IMR-90 (cell line): ENCODE measurements around the gene DGKD. TPM values are rescaled to one million over a fixed set of nuclear protein-coding genes. Genes with fewer than 3 reads are reported as not detected.

ENCODE experiments used
- ATAC-seq: fragments of 200-7000 bp; cut with Tn5 transposase; 2 replicates; pipeline ENCODE4 v1.9.1; 2020; ENCODE audit warnings: low read depth, mild to moderate bottlenecking, moderate library complexity
- BruUV-seq: library from RNA; stranded (reverse); fragments of 400-500 nt; replicated peaks from 2 replicates; lab custom pipeline; 2021; lab: Mats Ljungman, UMichigan
- CTCF ChIA-PET: fragments of 300-600 bp; formaldehyde crosslinking; extraction: SDS; loops from one replicate; lab custom pipeline; 2021; ENCODE audit warnings: antibody characterized with exemption; lab: Yijun Ruan, JAX
- POLR2A ChIA-PET: fragments of 300-600 bp; sonication (Branson Sonifier 250); formaldehyde crosslinking; loops from one replicate; lab custom pipeline; 2022; ENCODE audit warnings: antibody characterized with exemption; ENCODE audit not compliant: unreplicated experiment; lab: Charles Lee
- DNase-seq: peaks from one replicate; pipeline ENCODE4 v3.0.0; 2013
- H2AFZ ChIP-seq: replicated peaks from 2 replicates; pipeline ENCODE3; 2013; ENCODE audit warnings: low read length, mild to moderate bottlenecking; ENCODE audit not compliant: poor library complexity
- H2AK5ac ChIP-seq: 2 replicates; pipeline ENCODE4 v1.6.1; 2013; ENCODE audit warnings: low read depth, low read length, inconsistent platforms
- H2AK9ac ChIP-seq: replicated peaks from 2 replicates; pipeline ENCODE3; 2013; ENCODE audit warnings: mild to moderate bottlenecking, low read depth, low read length, moderate library complexity; ENCODE audit not compliant: poor library complexity
- H2BK120ac ChIP-seq: 2 replicates; pipeline ENCODE4 v1.6.1; 2013; ENCODE audit warnings: low read depth, low read length, inconsistent platforms
- H2BK15ac ChIP-seq: 3 replicates; pipeline ENCODE4 v1.6.1; 2013; ENCODE audit warnings: low read depth, low read length, inconsistent platforms
- H2BK20ac ChIP-seq: 2 replicates; pipeline ENCODE4 v1.6.1; 2013; ENCODE audit warnings: low read depth, mild to moderate bottlenecking, inconsistent platforms, low read length, moderate library complexity
- H2BK5ac ChIP-seq: 2 replicates; pipeline ENCODE4 v1.6.1; 2013; ENCODE audit warnings: mild to moderate bottlenecking, low read depth, low read length, inconsistent platforms; ENCODE audit not compliant: poor library complexity, severe bottlenecking
- H3K14ac ChIP-seq: replicated peaks from 2 replicates; pipeline ENCODE4 v1.6.1; 2013; ENCODE audit warnings: low read depth, low read length, inconsistent platforms
- H3K18ac ChIP-seq: 2 replicates; pipeline ENCODE4 v1.6.1; 2013; ENCODE audit warnings: low read depth, low read length, control low read depth
- H3K23ac ChIP-seq: 2 replicates; pipeline ENCODE4 v1.6.1; 2013; ENCODE audit warnings: low read depth, low read length, inconsistent platforms
- H3K27ac ChIP-seq: 2 replicates; pipeline ENCODE4 v1.5.1; 2013; ENCODE audit warnings: mild to moderate bottlenecking, control low read depth, low read length; ENCODE audit not compliant: insufficient read depth
- H3K27me3 ChIP-seq: 2 replicates; pipeline ENCODE4 v1.6.1; 2013; ENCODE audit warnings: low read length; ENCODE audit not compliant: control insufficient read depth, insufficient read depth
- H3K36me3 ChIP-seq: 2 replicates; pipeline ENCODE4 v1.6.1; 2013; ENCODE audit warnings: low read length, mixed read lengths; ENCODE audit not compliant: control insufficient read depth, insufficient read depth
- H3K4ac ChIP-seq: 2 replicates; pipeline ENCODE4 v1.6.1; 2013; ENCODE audit warnings: low read depth, low read length, inconsistent platforms
- H3K4me1 ChIP-seq: 2 replicates; pipeline ENCODE4 v1.6.1; 2013; ENCODE audit warnings: low read length, mixed read lengths; ENCODE audit not compliant: control insufficient read depth, insufficient read depth
- H3K4me2 ChIP-seq: 2 replicates; pipeline ENCODE4 v1.6.1; 2013; ENCODE audit warnings: low read depth, mild to moderate bottlenecking, control low read depth, low read length, moderate library complexity
- H3K4me3 ChIP-seq: 2 replicates; pipeline ENCODE4 v1.5.1; 2013; ENCODE audit warnings: low read depth, mild to moderate bottlenecking, control low read depth, low read length, moderate library complexity; ENCODE audit not compliant: insufficient read depth
- H3K56ac ChIP-seq: 2 replicates; pipeline ENCODE4 v1.6.1; 2013; ENCODE audit warnings: low read length, inconsistent platforms; ENCODE audit not compliant: insufficient read depth; ENCODE audit errors: extremely low read depth
- H3K79me1 ChIP-seq, 2 experiments: 2 replicates each; pipeline ENCODE4 v1.6.1; 2013; ENCODE audit warnings: low read length in 2 of 2, inconsistent platforms in 1 of 2, low read depth in 1 of 2
- H3K9ac ChIP-seq: 2 replicates; pipeline ENCODE4 v1.6.1; 2013; ENCODE audit warnings: low read depth, low read length, control low read depth
- H3K9me1 ChIP-seq: 2 replicates; pipeline ENCODE4 v1.6.1; 2013; ENCODE audit warnings: low read length, inconsistent platforms; ENCODE audit not compliant: insufficient read depth
- H3K9me3 ChIP-seq: 2 replicates; pipeline ENCODE4 v1.6.1; 2013; ENCODE audit warnings: low read length; ENCODE audit not compliant: control insufficient read depth, insufficient read depth
- H4K20me1 ChIP-seq: 2 replicates; pipeline ENCODE4 v1.6.1; 2013; ENCODE audit warnings: low read length, inconsistent platforms; ENCODE audit not compliant: insufficient read depth
- H4K5ac ChIP-seq: 2 replicates; pipeline ENCODE4 v1.6.1; 2013; ENCODE audit warnings: mild to moderate bottlenecking, low read depth, low read length, control low read depth
- H4K8ac ChIP-seq, 2 experiments: 2 replicates each; pipeline ENCODE4 v1.6.1; 2013; ENCODE audit warnings: low read depth in 2 of 2, low read length in 2 of 2, control low read depth in 1 of 2, inconsistent platforms in 1 of 2
- H4K91ac ChIP-seq: 2 replicates; pipeline ENCODE4 v1.6.1; 2013; ENCODE audit warnings: low read depth, low read length, inconsistent platforms; ENCODE audit not compliant: insufficient read depth
- BHLHE40 ChIP-seq: fragments of 150-350 bp; IDR thresholded peaks from 2 replicates; pipeline ENCODE4 v1.6.1; 2016; ENCODE audit warnings: mild to moderate bottlenecking, low read depth, low read length
- CEBPB ChIP-seq: IDR thresholded peaks from 2 replicates; pipeline ENCODE4 v1.6.1; 2012; ENCODE audit warnings: low read depth, low read length, improper control_type of control experiment
- FOS ChIP-seq: fragments of 150-350 bp; IDR thresholded peaks from 2 replicates; pipeline ENCODE4 v1.6.1; 2016; ENCODE audit warnings: low read depth, low read length
- MAFK ChIP-seq: IDR thresholded peaks from 2 replicates; pipeline ENCODE4 v1.6.1; 2012; ENCODE audit warnings: low read depth, low read length, improper control_type of control experiment
- MAZ ChIP-seq: IDR thresholded peaks from 2 replicates; pipeline ENCODE4 v1.6.1; 2012; ENCODE audit warnings: low read depth, mild to moderate bottlenecking, low read length, improper control_type of control experiment, moderate library complexity, borderline replicate concordance
- MXI1 ChIP-seq: IDR thresholded peaks from 2 replicates; pipeline ENCODE4 v1.6.1; 2012; ENCODE audit warnings: low read depth, mild to moderate bottlenecking, low read length, moderate library complexity, borderline replicate concordance
- NFE2L2 ChIP-seq: fragments of 150-350 bp; IDR thresholded peaks from 2 replicates; pipeline ENCODE4 v1.6.1; 2016; ENCODE audit warnings: low read depth, mild to moderate bottlenecking, low read length
- POLR2A ChIP-seq: IDR thresholded peaks from 2 replicates; pipeline ENCODE4 v1.6.1; 2012; ENCODE audit warnings: mild to moderate bottlenecking, low read depth, low read length
- RAD21 ChIP-seq: IDR thresholded peaks from 2 replicates; pipeline ENCODE4 v1.6.1; 2012; ENCODE audit warnings: low read length, improper control_type of control experiment
- RFX5 ChIP-seq: IDR thresholded peaks from 2 replicates; pipeline ENCODE4 v1.8.0; 2012; ENCODE audit warnings: low read depth, mild to moderate bottlenecking, low read length, moderate library complexity
- SMC3 ChIP-seq: fragments of 150-350 bp; IDR thresholded peaks from 2 replicates; pipeline ENCODE4 v1.6.1; 2016; ENCODE audit warnings: low read depth, mild to moderate bottlenecking, antibody characterized with exemption, low read length, moderate library complexity
- WGBS, 2 experiments: methylation state at CpG; one replicate each; pipeline versions ENCODE4 v1.1.5 to v1.1.7; 2013; ENCODE audit warnings: missing lambda C conversion rate in 2 of 2; ENCODE audit not compliant: insufficient read length in 1 of 2; ENCODE audit errors: extremely low coverage in 2 of 2; 5-methylcytosine and 5-hydroxymethylcytosine counted together
- dilution Hi-C: fragments of 300-500 bp; cut with HindIII; formaldehyde crosslinking; loops from one replicate; pipeline ENCODE4 v1.14.3; 2018; ENCODE audit warnings: low sequenced_read_pairs; ENCODE audit not compliant: unreplicated experiment
- in situ Hi-C: fragments of 300-500 bp; cut with MboI; formaldehyde crosslinking; loops from 3 replicates; pipeline ENCODE4 v1.14.3; 2019; ENCODE audit warnings: low sequenced_read_pairs, inconsistent platforms, mixed read lengths
- intact Hi-C: fragments of 100-400 bp; cut with micrococcal nuclease; formaldehyde crosslinking; loops from 2 replicates; pipeline ENCODE4 v1.10.0; 2022
- polyA plus RNA-seq, 3 experiments: library from polyadenylated mRNA; depleted of rRNA; stranded (reverse); fragments of >200 nt; gene quantifications; 2 replicates each; pipeline ENCODE4 v1.2.3, GENCODE V29; 2012; ENCODE audit warnings: low replicate concordance in 1 of 3
- total RNA-seq: library from RNA; depleted of rRNA; stranded (reverse); fragments of >200 nt; gene quantifications from 2 replicates; pipeline ENCODE4 v1.2.3, GENCODE V29; 2012
- TF ChIP-seq, protein P1 (sequence below): fragments of 150-350 bp; IDR thresholded peaks from 2 replicates; pipeline ENCODE4 v1.6.1; 2017; ENCODE audit warnings: mild to moderate bottlenecking, antibody characterized with exemption, low read length, low read depth
- TF ChIP-seq, protein P2 (sequence below): conservative IDR thresholded peaks from 2 replicates; pipeline ENCODE4 v1.5.1; 2012; ENCODE audit warnings: mild to moderate bottlenecking, low read depth, low read length, improper control_type of control experiment

The DGKD gene
- total and polyA plus RNA-seq, 2 of the 4 experiments (the other 2 are of a cell fraction): 6.5 to 10.1 TPM

DNA sequence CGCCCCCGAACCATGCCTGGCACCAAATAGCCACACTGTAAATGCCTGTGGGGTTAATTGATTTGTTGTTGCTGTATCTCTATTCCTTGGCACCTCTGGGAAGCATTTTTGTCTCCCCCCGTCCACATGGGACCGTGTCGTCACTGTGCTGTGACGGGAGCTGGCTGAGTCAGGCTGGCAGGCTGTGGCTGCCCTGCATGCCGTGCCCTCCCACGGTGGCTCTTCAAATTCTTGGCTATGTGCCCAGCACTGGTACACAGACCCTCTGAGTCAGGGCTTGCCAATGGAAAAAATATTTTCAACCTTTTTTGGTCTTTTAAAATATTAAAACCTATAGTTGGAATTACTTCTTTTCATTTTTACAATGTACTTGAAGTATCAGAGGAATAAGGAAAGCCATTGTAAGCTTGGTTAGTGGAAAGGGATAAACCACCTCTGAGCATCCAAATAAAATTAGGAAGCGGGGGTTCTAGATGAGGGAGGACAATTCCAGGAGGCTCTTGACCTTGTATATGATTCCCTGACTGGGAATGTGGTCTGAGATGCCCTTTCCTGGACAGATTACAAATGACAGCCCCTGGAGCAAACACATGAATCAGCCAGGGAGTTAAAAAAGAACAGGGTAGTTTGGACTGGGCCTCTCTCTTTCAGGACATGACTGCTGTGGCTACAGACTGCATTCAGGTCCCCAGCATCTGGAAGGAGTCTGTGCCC lies 59.4 kb downstream of the DGKD start (continued):
- TF ChIP-seq RAD21 (no peak), CEBPB (no peak)

DNA sequence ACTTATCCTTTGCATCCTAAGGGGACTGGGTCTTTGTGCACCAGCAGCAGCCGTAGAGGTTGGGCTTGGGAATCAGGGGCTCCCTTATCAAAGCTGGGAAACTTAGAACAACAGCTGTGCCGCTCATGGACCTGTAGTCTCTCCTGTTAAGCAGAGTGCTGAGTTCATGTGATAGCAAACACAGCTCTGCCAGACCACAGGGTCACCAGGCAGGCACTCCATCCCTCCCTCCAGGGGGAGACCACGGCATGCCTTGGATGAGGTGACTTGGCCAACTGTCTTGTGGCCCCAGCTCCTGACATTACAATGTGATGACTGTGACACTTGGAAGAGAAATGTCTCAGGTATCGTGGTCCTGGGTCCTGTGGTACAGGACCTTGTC lies 60.0 kb downstream of the DGKD start:
- Histone ChIP-seq H3K56ac (no peak overlapping the region), H4K91ac (peak overlapping the region; percentile 53), H4K8ac (peak overlapping the region in 1 of 2 experiments; percentile 64; a peak in 2 of 4 replicates), H3K27ac (peak overlapping the region; percentile 29; the same call in 1 of the 2 replicates), H3K36me3 (no peaks in the 10 kb centered on the region), H3K79me1 (peaks cover 2 to 50% of the 10 kb centered on the region in 2 experiments; a peak in 3 of 4 replicates), H3K9me1 (peaks cover 17% of the 10 kb centered on the region), H3K4me1 (peaks cover 19% of the 10 kb centered on the region), H3K14ac (peak overlapping the region; percentile 74), H3K4me3 (no peak overlapping the region), H2BK120ac (peak overlapping the region; percentile 55), H2AK9ac (peak overlapping the region; percentile 71), H3K27me3 (no peaks in the 10 kb centered on the region), H3K23ac (peak overlapping the region; percentile 29), H4K20me1 (no peaks in the 10 kb centered on the region), H3K18ac (peak overlapping the region; percentile 6; the same call in 1 of the 2 replicates), H3K4ac (peak overlapping the region; percentile 88), H4K5ac (no peak overlapping the region; the same call in 1 of the 2 replicates), H3K9me3 (peaks cover 2% of the 10 kb centered on the region; the same call in 1 of the 2 replicates), H2BK20ac (peak overlapping the region; percentile 45), H2BK5ac (peak overlapping the region; percentile 67), H2BK15ac (0 out of 3 replicates have a peak overlapping the region, but pooled peaks have one; percentile 24), H2AK5ac (peak overlapping the region; percentile 88), H2AFZ (no peak overlapping the region), H3K4me2 (peak overlapping the region; percentile 5; the same call in 1 of the 2 replicates), H3K9ac (no peak overlapping the region)
- intact Hi-C loops (no loop called here), in situ Hi-C loops (no loop called here), dilution Hi-C loops (no loop called here)
- ChIA-PET CTCF (interaction anchor here (0.8 to 0.9 kb wide), 2 partner anchors 10 to 35 kb away, joined by 3 read pairs; no protein-coding TSS in a partner anchor), POLR2A (no interaction called here)
- DNase-seq (peak; percentile 32), ATAC-seq (peak; percentile 10)
- WGBS, 2 experiments: 72% methylated on average over 2 of the region's 4 CpGs; no CpG with 5 or more reads in 1 of the 2 experiments
- BruUV-seq: no TSS peak
- TF ChIP-seq MAFK (no peak), RAD21 (no peak), FOS (no peak), POLR2A (no peak), MXI1 (no peak), CEBPB (no peak), RFX5 (no peak), NFE2L2 (no peak), BHLHE40 (no peak), SMC3 (no peak), MAZ (no peak)
- TF ChIP-seq, protein P1, sequence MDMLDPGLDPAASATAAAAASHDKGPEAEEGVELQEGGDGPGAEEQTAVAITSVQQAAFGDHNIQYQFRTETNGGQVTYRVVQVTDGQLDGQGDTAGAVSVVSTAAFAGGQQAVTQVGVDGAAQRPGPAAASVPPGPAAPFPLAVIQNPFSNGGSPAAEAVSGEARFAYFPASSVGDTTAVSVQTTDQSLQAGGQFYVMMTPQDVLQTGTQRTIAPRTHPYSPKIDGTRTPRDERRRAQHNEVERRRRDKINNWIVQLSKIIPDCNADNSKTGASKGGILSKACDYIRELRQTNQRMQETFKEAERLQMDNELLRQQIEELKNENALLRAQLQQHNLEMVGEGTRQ: no peak
- TF ChIP-seq, protein P2, sequence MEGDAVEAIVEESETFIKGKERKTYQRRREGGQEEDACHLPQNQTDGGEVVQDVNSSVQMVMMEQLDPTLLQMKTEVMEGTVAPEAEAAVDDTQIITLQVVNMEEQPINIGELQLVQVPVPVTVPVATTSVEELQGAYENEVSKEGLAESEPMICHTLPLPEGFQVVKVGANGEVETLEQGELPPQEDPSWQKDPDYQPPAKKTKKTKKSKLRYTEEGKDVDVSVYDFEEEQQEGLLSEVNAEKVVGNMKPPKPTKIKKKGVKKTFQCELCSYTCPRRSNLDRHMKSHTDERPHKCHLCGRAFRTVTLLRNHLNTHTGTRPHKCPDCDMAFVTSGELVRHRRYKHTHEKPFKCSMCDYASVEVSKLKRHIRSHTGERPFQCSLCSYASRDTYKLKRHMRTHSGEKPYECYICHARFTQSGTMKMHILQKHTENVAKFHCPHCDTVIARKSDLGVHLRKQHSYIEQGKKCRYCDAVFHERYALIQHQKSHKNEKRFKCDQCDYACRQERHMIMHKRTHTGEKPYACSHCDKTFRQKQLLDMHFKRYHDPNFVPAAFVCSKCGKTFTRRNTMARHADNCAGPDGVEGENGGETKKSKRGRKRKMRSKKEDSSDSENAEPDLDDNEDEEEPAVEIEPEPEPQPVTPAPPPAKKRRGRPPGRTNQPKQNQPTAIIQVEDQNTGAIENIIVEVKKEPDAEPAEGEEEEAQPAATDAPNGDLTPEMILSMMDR: no peak
